Neural progenitor cell (in vitro differentiated cells): Measurements from ENCODE around the gene CYP2C19.

Experiments
- EZH2 ChIP-seq: fragments of 200-600 bp; sonication (generic); IDR thresholded peaks from 2 replicates; pipeline ENCODE4 v1.6.1; 2017; ENCODE audit warnings: antibody characterized with exemption, mild to moderate bottlenecking, moderate library complexity
- EZH2phosphoT487 ChIP-seq: fragments of 200-600 bp; sonication (generic); IDR thresholded peaks from 2 replicates; pipeline ENCODE4 v1.6.1; 2017; ENCODE audit warnings: antibody characterized with exemption
- TF ChIP-seq, protein P1 (sequence below): fragments of 200-600 bp; sonication (generic); IDR thresholded peaks from 2 replicates; pipeline ENCODE4 v1.5.1; 2017; ENCODE audit warnings: antibody characterized with exemption, mild to moderate bottlenecking

DNA sequence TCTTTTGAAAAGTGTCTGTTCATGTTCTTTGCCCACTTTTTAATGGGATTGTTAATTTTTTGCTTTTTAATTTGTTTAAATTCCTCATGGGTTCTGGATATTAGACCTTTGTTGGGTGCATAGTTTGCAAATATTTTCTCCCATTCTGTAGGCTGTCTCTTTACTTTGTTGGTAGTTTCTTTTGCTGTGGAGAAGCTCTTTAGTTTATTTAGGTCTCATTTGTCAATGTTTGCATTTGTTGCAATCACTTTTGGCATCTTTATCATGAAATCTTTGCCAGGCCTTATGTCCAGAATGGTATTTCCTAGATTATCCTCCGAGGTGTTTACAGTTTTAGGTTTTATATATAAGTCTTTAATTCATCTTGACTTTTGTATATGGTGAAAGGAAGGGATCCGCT, 23.9 kb upstream of the CYP2C19 start:
- TF ChIP-seq, protein P1, sequence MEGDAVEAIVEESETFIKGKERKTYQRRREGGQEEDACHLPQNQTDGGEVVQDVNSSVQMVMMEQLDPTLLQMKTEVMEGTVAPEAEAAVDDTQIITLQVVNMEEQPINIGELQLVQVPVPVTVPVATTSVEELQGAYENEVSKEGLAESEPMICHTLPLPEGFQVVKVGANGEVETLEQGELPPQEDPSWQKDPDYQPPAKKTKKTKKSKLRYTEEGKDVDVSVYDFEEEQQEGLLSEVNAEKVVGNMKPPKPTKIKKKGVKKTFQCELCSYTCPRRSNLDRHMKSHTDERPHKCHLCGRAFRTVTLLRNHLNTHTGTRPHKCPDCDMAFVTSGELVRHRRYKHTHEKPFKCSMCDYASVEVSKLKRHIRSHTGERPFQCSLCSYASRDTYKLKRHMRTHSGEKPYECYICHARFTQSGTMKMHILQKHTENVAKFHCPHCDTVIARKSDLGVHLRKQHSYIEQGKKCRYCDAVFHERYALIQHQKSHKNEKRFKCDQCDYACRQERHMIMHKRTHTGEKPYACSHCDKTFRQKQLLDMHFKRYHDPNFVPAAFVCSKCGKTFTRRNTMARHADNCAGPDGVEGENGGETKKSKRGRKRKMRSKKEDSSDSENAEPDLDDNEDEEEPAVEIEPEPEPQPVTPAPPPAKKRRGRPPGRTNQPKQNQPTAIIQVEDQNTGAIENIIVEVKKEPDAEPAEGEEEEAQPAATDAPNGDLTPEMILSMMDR = no peak
- TF ChIP-seq EZH2 (no peak), EZH2phosphoT487 (no peak)
